ENCODE data around the gene PSKH1. TPM values are rescaled to one million over a fixed set of nuclear protein-coding genes. Genes with fewer than 3 reads are reported as not detected.

PSKH1 gene
- total and polyA plus RNA-seq, 4 donors = 8.3 to 23.8 (median 13.8) TPM

GRCh38 chr16:67886387-67886786, 6.7 kb upstream of the PSKH1 start:
- Histone ChIP-seq H3K4me1 (ENCODE audit: control insufficient read depth in 4 of 4, insufficient read depth in 4 of 4, low read length in 3 of 4) (peaks cover 0 to 21% (median 9%) of the 10 kb centered on the region in 4 donors), H3K9ac (ENCODE audit: low read depth in 1 of 2, low read length in 2 of 2) (no peak overlapping the region), H3K27me3 (ENCODE audit: control insufficient read depth in 4 of 4, insufficient read depth in 4 of 4, low read length in 3 of 4) (no peaks in the 10 kb centered on the region), H3K36me3 (ENCODE audit: control insufficient read depth in 4 of 4, insufficient read depth in 3 of 4, low read depth in 1 of 4, low read length in 3 of 4) (peaks cover 6 to 26% (median 14%) of the 10 kb centered on the region in 4 donors), H3K4me3 (ENCODE audit: low read depth in 1 of 3, low read length in 3 of 3) (no peak overlapping the region), H3K27ac (ENCODE audit: low read depth in 1 of 2, low read length in 2 of 2) (no peak overlapping the region), H3K9me3 (ENCODE audit: control insufficient read depth in 4 of 4, low read length in 3 of 4) (no peaks in the 10 kb centered on the region)
- WGBS = 98% methylated on average over 5 of the region's 5 CpGs
- no peak for DNase-seq (ENCODE audit: low spot score)
- TF ChIP-seq JUND (IDR thresholded peaks at IDR 0.05) (no peak), SP1 (IDR thresholded peaks at IDR 0.05) (no peak), RAD21 (IDR thresholded peaks at IDR 0.05) (no peak), HNF4A (conservative IDR thresholded peaks at IDR 0.05) (no peak), FOXA1 (IDR thresholded peaks at IDR 0.05) (no peak), EGR1 (IDR thresholded peaks at IDR 0.05; ENCODE audit: low read depth in 2 of 2) (no peak), REST (IDR thresholded peaks at IDR 0.05) (no peak), GABPA (IDR thresholded peaks at IDR 0.05 in 1 of 2, conservative IDR thresholded peaks at IDR 0.05 in 1 of 2) (no peak), FOXA2 (IDR thresholded peaks at IDR 0.05) (no peak), ATF3 (IDR thresholded peaks at IDR 0.05) (no peak), YY1 (IDR thresholded peaks at IDR 0.05) (no peak), HNF4G (IDR thresholded peaks at IDR 0.05) (no peak), NR2F2 (IDR thresholded peaks at IDR 0.05) (no peak)
- TF ChIP-seq, protein P1, sequence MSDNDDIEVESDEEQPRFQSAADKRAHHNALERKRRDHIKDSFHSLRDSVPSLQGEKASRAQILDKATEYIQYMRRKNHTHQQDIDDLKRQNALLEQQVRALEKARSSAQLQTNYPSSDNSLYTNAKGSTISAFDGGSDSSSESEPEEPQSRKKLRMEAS (IDR thresholded peaks at IDR 0.05) = no peak

DNA sequence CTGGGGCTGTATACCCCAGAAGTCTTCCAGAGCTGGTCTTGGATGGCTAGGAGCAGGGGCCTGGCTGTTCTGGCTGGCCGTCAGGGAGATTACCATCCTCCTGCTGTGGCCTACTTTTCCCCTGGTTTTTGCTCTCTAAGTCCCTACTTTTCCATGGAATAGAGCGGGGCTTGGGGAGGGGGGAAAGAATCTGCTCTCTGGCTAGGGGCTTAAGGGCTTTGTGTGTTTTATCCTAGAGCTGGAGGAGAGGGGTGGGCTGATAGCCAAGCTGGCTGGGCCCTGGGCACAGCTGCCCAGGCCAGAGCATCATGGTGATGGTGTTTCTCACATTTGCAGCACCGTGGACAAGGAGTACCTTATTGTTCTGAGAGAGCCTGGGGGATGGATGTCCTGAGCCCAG, 4.7 kb upstream of the PSKH1 start:
- DNase-seq (ENCODE audit: low spot score) = no peak
- Histone ChIP-seq H3K27me3 (ENCODE audit: control insufficient read depth in 4 of 4, insufficient read depth in 4 of 4, low read length in 3 of 4) (no peaks in the 10 kb centered on the region), H3K9me3 (ENCODE audit: control insufficient read depth in 4 of 4, low read length in 3 of 4) (no peaks in the 10 kb centered on the region), H3K9ac (ENCODE audit: low read depth in 1 of 2, low read length in 2 of 2) (no peak overlapping the region), H3K4me3 (ENCODE audit: low read depth in 1 of 3, low read length in 3 of 3) (no peak overlapping the region), H3K27ac (ENCODE audit: low read depth in 1 of 2, low read length in 2 of 2) (no peak overlapping the region), H3K36me3 (ENCODE audit: control insufficient read depth in 4 of 4, insufficient read depth in 3 of 4, low read depth in 1 of 4, low read length in 3 of 4) (peaks cover 2 to 7% (median 4%) of the 10 kb centered on the region in 4 donors), H3K4me1 (ENCODE audit: control insufficient read depth in 4 of 4, insufficient read depth in 4 of 4, low read length in 3 of 4) (peaks cover 3 to 15% (median 9%) of the 10 kb centered on the region in 4 donors)
- no peak for TF ChIP-seq JUND (IDR thresholded peaks at IDR 0.05)
- TF ChIP-seq SP1 (IDR thresholded peaks at IDR 0.05) = no peak
- 91% methylated on average over 3 of the region's 3 CpGs for WGBS

- H3K9me3 ChIP-seq (ENCODE audit: control insufficient read depth in 4 of 4, low read length in 3 of 4) = no peaks in the 10 kb centered on the region
- H3K4me1 ChIP-seq (ENCODE audit: control insufficient read depth in 4 of 4, insufficient read depth in 4 of 4, low read length in 3 of 4) = peaks cover 7 to 19% (median 16%) of the 10 kb centered on the region in 4 donors
- no peak for DNase-seq (ENCODE audit: low spot score)
- H3K27ac ChIP-seq (ENCODE audit: low read depth in 1 of 2, low read length in 2 of 2) = peak overlapping the region in 1 of 2 donors; percentile 47
- no peak overlapping the region for H3K4me3 ChIP-seq (ENCODE audit: low read depth in 1 of 3, low read length in 3 of 3)
- peak overlapping the region in 1 of 2 donors; percentile 64 for H3K9ac ChIP-seq (ENCODE audit: low read depth in 1 of 2, low read length in 2 of 2)
- no peaks in the 10 kb centered on the region for H3K27me3 ChIP-seq (ENCODE audit: control insufficient read depth in 4 of 4, insufficient read depth in 4 of 4, low read length in 3 of 4)
- no peaks in the 10 kb centered on the region for H3K36me3 ChIP-seq (ENCODE audit: control insufficient read depth in 4 of 4, insufficient read depth in 3 of 4, low read depth in 1 of 4, low read length in 3 of 4)
- WGBS = 74% methylated on average over 5 of the region's 5 CpGs
- TF ChIP-seq FOXA1 (IDR thresholded peaks at IDR 0.05) (no peak), HNF4G (IDR thresholded peaks at IDR 0.05) (no peak), TAF1 (conservative IDR thresholded peaks at IDR 0.05) (no peak), EGR1 (IDR thresholded peaks at IDR 0.05; ENCODE audit: low read depth in 2 of 2) (no peak), ZBTB33 (IDR thresholded peaks at IDR 0.05) (no peak), HNF4A (conservative IDR thresholded peaks at IDR 0.05) (no peak), YY1 (IDR thresholded peaks at IDR 0.05) (no peak), SP1 (IDR thresholded peaks at IDR 0.05) (no peak), ATF3 (IDR thresholded peaks at IDR 0.05) (no peak), RAD21 (IDR thresholded peaks at IDR 0.05) (no peak), RXRA (IDR thresholded peaks at IDR 0.05) (no peak), NR2F2 (IDR thresholded peaks at IDR 0.05) (no peak), REST (IDR thresholded peaks at IDR 0.05) (no peak), FOXA2 (IDR thresholded peaks at IDR 0.05) (no peak), JUND (IDR thresholded peaks at IDR 0.05) (no peak)
- TF ChIP-seq, protein P1 (IDR thresholded peaks at IDR 0.05) = no peak
Measured at GRCh38 chr16:67892375-67892774, 679 bp upstream of the PSKH1 start.

All from liver (tissue), 9 donors.